HG02943 (cell line): Measurements from ENCODE around the gene LSAMP.
"Not testable (repeated sequence)": the region's sequence is repeated elsewhere in the genome, so short reads cannot be mapped to it uniquely, and the experiment has no call there.

Experiments used
- ATAC-seq: cut with Tn5 transposase; IDR thresholded peaks from one replicate; pipeline ENCODE4 v1.9.1; 2021; ENCODE audit warnings: mild to moderate bottlenecking, low read depth, moderate library complexity; ENCODE audit not compliant: unreplicated experiment

LSAMP gene

GRCh38 chr3:115790759-115791158, 654.5 kb downstream of the LSAMP start:
- ATAC-seq = no peak

DNA sequence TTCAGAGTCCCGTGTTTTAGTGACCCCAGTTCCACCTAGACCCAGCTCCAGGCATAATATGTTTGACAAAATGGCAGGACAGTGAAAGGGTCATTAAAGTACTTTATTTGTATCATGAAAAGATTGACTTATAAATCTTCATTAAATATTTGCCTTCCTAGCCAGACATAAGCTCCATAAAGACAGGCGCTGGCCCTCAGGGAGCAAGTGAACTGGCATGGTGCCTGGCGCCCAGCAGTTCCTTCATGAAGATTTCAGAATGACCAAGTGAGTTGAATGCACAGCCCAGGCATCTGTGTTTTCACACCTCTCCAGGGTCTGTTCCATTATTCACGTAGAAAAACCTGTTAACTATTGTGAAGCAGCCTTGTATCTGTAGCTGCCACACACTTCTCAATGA, 655.8 kb downstream of the LSAMP start:
- ATAC-seq = no peak

DNA sequence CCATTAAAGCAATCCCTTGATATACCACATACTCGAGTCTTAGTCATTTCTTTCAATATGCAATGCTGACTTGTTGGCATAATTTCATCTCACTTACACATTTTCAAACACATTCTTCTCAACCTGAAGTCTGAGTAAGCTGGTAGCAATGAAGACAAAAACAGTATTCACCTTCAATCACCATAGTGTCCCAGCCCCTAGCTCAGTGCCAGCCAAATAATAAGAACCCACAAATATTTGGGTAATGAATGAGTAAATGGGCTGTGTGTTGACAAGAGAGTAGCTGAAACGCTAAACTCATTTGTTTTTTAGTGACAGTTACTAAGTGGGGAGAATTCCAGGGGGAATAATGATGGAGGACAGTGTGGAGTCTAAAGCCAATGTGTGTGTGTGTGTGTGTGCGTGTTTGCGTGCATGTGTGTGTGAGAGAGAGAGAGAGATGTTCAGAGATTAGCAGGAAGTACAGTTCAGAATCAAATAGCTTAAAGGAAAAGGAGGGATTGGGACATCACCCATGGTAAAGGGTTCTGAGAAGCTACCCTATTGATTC, 656.3 kb downstream of the LSAMP start:
- no peak for ATAC-seq

DNA sequence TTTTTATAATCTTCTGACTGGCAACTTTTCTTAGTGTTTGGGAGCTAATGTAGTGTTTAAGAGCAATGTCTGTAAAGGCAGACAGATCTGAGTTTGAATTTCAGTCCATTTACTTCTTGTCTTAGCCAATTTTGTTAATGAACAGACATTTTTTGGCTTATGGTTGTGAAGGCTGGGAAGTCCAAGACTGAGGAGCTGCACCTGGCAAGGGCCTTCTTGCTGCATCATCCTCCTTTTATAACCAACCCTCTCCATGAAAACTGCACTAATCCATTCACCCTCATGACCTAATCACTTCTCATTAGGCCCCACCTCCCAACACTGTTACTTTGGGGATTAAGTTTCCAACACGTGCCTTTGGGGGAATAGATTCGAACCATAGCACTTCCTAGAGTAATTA, 657.5 kb downstream of the LSAMP start:
- no peak for ATAC-seq

DNA sequence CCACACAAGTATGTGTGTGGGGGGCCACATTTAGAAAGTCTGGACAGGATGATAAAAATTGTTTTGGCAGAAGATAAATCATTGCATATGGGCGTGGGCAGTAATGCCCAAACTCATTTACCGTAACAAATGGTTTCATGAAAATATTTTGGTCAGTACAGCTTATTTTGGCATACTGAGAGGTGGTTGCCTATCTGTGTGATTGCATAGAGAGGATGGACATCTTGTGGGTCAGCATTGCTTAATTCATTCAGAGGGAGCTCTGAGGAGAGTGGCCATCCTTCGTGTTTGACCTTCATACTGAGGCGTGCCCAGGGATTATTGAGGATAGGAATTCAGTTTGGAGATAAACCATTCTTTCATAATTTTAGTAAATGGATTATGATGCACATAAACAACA, 659.5 kb downstream of the LSAMP start:
- ATAC-seq = no peak

DNA sequence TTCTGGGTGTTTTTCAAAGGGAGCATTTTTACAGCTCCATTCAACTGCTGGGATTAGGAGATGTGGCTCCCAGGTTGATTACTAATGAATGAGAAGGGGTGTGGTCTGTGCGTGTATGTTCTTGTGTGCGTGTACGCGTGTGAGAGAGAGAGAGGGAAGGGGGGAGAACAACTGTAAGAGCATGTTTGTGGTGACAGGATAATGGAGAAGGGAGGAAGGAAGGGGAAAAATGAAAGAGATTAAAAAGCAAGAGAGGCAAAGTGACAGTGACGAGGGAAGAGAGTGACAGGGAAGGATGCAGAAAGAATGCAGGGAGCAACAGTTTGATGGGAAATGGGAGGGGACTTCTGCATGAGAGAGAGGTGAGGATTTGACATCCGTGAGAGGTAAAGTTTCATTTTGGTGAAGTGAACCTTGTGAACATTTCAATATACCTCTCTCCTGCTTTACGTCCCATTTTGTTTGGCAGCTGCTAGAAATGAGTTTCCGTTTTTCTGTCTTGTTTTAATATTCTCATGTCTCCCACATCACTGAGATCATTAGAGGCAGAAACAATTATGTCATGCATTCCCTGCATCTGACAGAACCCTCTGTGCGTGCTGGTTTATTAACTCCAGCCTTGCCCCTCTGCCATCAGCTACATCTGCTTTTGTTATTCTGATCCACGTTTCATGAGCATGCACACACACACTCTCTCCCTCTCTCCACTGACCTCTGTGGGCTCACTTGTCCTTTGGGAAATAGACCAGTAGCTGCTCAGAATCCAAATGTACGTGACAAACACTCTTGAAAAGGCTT, 660.3 kb downstream of the LSAMP start:
- ATAC-seq = no peak

GRCh38 chr3:115783938-115784738, 661.1 kb downstream of the LSAMP start:
- ATAC-seq = peak; percentile 97

DNA sequence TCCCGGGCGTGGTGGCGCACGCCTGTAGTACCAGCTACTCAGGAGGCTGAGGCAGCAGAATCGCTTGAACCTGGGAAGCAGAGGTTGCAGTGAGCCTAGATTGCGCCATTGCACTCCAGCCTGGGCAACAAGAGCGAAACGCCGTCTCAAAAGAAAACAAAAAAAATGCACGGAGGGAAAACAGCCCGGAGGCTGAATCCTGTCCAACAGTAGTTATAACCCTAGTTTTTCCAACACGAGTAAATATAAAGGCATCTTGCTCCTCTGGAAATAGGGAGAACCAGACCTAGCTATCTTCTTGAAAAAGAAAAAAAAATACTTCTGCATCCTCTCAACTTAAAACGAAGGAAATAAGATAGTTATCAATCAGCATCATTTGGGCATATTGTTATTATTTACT, 661.9 kb downstream of the LSAMP start:
- ATAC-seq = not testable (repeated sequence)

GRCh38 chr3:115779011-115779410, 666.3 kb downstream of the LSAMP start:
- no peak for ATAC-seq

- no peak for ATAC-seq
Measured at GRCh38 chr3:115772951-115773350, 672.3 kb downstream of the LSAMP start.

GRCh38 chr3:115768661-115769060, 676.6 kb downstream of the LSAMP start:
- ATAC-seq = no peak

GRCh38 chr3:115766587-115767482, 678.5 kb downstream of the LSAMP start:
- ATAC-seq = no peak

DNA sequence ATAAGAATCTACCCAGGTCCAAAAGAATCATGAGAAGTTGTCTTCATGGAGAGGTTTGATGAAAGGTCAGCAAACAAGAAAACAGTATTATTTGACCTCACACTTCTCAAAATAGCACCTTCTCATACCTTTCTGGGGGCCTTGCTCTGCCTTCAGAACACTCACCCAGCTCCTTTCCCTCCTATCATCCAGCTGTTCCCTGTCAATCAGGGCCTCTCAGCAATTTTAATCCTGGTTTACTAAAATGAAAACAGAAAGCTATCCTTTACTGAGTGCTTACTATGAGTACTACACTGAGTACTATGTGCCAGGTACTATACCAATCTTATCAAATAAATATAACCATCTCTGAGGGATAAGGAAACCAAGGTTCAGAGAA, 683.4 kb downstream of the LSAMP start:
- ATAC-seq = no peak

DNA sequence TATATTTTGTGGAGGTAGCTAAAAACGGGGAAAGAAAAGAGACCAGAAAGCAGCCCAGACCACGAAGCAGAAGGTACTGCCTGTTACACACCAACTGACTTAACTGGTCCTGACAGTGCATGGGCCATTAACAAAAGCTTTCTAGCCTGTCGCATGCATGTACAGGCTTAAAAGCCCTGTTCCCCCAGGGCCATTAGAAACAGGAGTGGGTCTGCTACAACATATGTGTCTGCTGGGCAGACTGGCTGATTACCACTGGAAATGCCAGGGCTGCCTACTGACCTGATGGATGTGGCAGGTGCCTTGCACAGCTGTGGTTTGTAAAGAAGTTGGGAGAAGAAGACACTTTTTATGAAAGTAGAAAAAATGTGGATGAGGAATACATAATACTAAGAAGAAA, 684.6 kb downstream of the LSAMP start:
- no peak for ATAC-seq

GRCh38 chr3:115758076-115758763, 687.1 kb downstream of the LSAMP start:
- no peak for ATAC-seq

DNA sequence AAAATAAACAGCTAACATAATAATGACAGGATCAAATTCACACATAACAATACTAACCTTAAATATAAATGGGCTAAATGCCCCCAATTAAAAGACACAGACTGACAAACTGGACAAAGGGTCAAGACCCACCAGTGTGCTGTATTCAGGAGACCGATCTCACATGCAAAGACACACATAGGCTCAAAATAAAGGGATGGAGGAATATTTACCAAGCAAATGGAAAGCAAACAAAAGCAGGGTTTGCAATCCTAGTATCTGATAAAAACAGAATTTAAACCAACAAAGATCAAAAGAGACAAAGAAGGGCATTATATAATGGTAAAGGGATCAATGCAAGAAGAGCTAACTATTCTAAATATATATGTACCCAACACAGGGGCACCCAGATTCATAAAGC, 692.3 kb downstream of the LSAMP start:
- ATAC-seq = not testable (repeated sequence)
